ENCODE measurements around the gene LRRC46. TPM values are rescaled to one million over a fixed set of nuclear protein-coding genes. Genes with fewer than 3 reads are reported as not detected.
A peak's percentile ranks its signal among the peaks of the same experiment; 100 is the strongest.

Gene LRRC46
- total RNA-seq, 1 donor from 2014 or later: 0.30 TPM

GRCh38 chr17:47850373-47850691, 18.9 kb downstream of the LRRC46 start:
- H3K4me3 Mint-ChIP-seq (ENCODE audit: unreplicated experiment): peak overlapping the region; percentile 80

GRCh38 chr17:47850692-47851573, 19.5 kb downstream of the LRRC46 start, which contains the start of gene SP6:
Gene SP6, minus strand, starts transcription at chr17:47851163. Its CDS starts 2,734 bp downstream, at chr17:47848429.
- Histone ChIP-seq H3K4me1 (ENCODE audit: insufficient read depth, low read length) (peaks cover 24% of the 10 kb centered on the region), H4K20me1 (ENCODE audit: insufficient read depth, low read length) (no peaks in the 10 kb centered on the region), H3K27ac (ENCODE audit: low read depth, low read length) (no peak within 1 kb of the TSS), H3K4me2 (ENCODE audit: low read length) (peak within 1 kb of the TSS; percentile 74), H3K36me3 (ENCODE audit: insufficient read depth, low read length) (no peaks in the 10 kb centered on the region), H3K4me3 (ENCODE audit: insufficient read depth, low read depth, low read length) (peak within 1 kb of the TSS; percentile 31), H3K9me3 (ENCODE audit: insufficient read depth, low read depth, low read length) (no peaks in the 10 kb centered on the region), H3K9ac (ENCODE audit: low read length) (no peak within 1 kb of the TSS), H3K79me2 (ENCODE audit: insufficient read depth, low read length) (no peaks in the 10 kb centered on the region), H3K27me3 (ENCODE audit: insufficient read depth, low read length) (peaks cover 85% of the 10 kb centered on the region), H2AFZ (ENCODE audit: low read depth, low read length) (peak within 1 kb of the TSS; percentile 67)
- Mint-ChIP-seq H3K9me3 (ENCODE audit: unreplicated experiment) (no peaks in the 10 kb centered on the region), H3K27ac (ENCODE audit: unreplicated experiment) (peak within 1 kb of the TSS; percentile 53), H3K27me3 (ENCODE audit: low read depth, unreplicated experiment) (peaks cover 69% of the 10 kb centered on the region), H3K36me3 (ENCODE audit: low read depth, unreplicated experiment) (peaks cover 3% of the 10 kb centered on the region), H3K4me1 (ENCODE audit: low read depth, unreplicated experiment) (peaks cover 10% of the 10 kb centered on the region), H3K4me3 (ENCODE audit: unreplicated experiment) (peak within 1 kb of the TSS; percentile 80)
- DNase-seq (ENCODE audit: low read depth): peak; percentile 42
- TF ChIP-seq CTCF (IDR thresholded peaks at IDR 0.05; ENCODE audit: insufficient read depth, low read depth, low read length): no peak
- peak; percentile 9 for TF ChIP-seq EZH2 (IDR thresholded peaks at IDR 0.05; ENCODE audit: insufficient read depth, low read length)
- FAIRE-seq: no peak

More at GRCh38 chr17:47850373-47850691, 18.9 kb downstream of the LRRC46 start:
- TF ChIP-seq CTCF (IDR thresholded peaks at IDR 0.05; ENCODE audit: insufficient read depth, low read depth, low read length) (no peak), EZH2 (IDR thresholded peaks at IDR 0.05; ENCODE audit: insufficient read depth, low read length) (peak; percentile 8)
- Histone ChIP-seq H3K27ac (ENCODE audit: low read depth, low read length) (no peak overlapping the region), H2AFZ (ENCODE audit: low read depth, low read length) (peak overlapping the region; percentile 67), H3K79me2 (ENCODE audit: insufficient read depth, low read length) (no peaks in the 10 kb centered on the region), H3K27me3 (ENCODE audit: insufficient read depth, low read length) (peaks cover 90% of the 10 kb centered on the region), H3K9me3 (ENCODE audit: insufficient read depth, low read depth, low read length) (no peaks in the 10 kb centered on the region), H4K20me1 (ENCODE audit: insufficient read depth, low read length) (no peaks in the 10 kb centered on the region), H3K4me3 (ENCODE audit: insufficient read depth, low read depth, low read length) (peak overlapping the region; percentile 31), H3K4me2 (ENCODE audit: low read length) (peak overlapping the region; percentile 74), H3K4me1 (ENCODE audit: insufficient read depth, low read length) (peaks cover 24% of the 10 kb centered on the region), H3K36me3 (ENCODE audit: insufficient read depth, low read length) (no peaks in the 10 kb centered on the region), H3K9ac (ENCODE audit: low read length) (no peak overlapping the region)
- DNase-seq (ENCODE audit: low read depth) (no peak), FAIRE-seq (no peak)
- Mint-ChIP-seq H3K27ac (ENCODE audit: unreplicated experiment) (peak overlapping the region; percentile 53), H3K36me3 (ENCODE audit: low read depth, unreplicated experiment) (peaks cover 3% of the 10 kb centered on the region), H3K9me3 (ENCODE audit: unreplicated experiment) (no peaks in the 10 kb centered on the region), H3K27me3 (ENCODE audit: low read depth, unreplicated experiment) (peaks cover 70% of the 10 kb centered on the region), H3K4me1 (ENCODE audit: low read depth, unreplicated experiment) (peaks cover 7% of the 10 kb centered on the region)

GRCh38 chr17:47851764-47852112, 20.3 kb downstream of the LRRC46 start:
- H3K27me3 ChIP-seq (ENCODE audit: insufficient read depth, low read length): peaks cover 80% of the 10 kb centered on the region
- Mint-ChIP-seq H3K27ac (ENCODE audit: unreplicated experiment) (no peak overlapping the region), H3K27me3 (ENCODE audit: low read depth, unreplicated experiment) (peaks cover 67% of the 10 kb centered on the region), H3K9me3 (ENCODE audit: unreplicated experiment) (no peaks in the 10 kb centered on the region), H3K4me3 (ENCODE audit: unreplicated experiment) (no peak overlapping the region), H3K36me3 (ENCODE audit: low read depth, unreplicated experiment) (peaks cover 3% of the 10 kb centered on the region), H3K4me1 (ENCODE audit: low read depth, unreplicated experiment) (peaks cover 10% of the 10 kb centered on the region)
- peak overlapping the region; percentile 63 for H3K4me2 ChIP-seq (ENCODE audit: low read length)
- no peak overlapping the region for H2AFZ ChIP-seq (ENCODE audit: low read depth, low read length)
- no peak overlapping the region for H3K4me3 ChIP-seq (ENCODE audit: insufficient read depth, low read depth, low read length)
- H3K4me1 ChIP-seq (ENCODE audit: insufficient read depth, low read length): peaks cover 20% of the 10 kb centered on the region
- no peaks in the 10 kb centered on the region for H3K36me3 ChIP-seq (ENCODE audit: insufficient read depth, low read length)
- no peaks in the 10 kb centered on the region for H3K9me3 ChIP-seq (ENCODE audit: insufficient read depth, low read depth, low read length)
- no peak for FAIRE-seq
- no peaks in the 10 kb centered on the region for H4K20me1 ChIP-seq (ENCODE audit: insufficient read depth, low read length)
- no peak overlapping the region for H3K9ac ChIP-seq (ENCODE audit: low read length)
- TF ChIP-seq EZH2 (IDR thresholded peaks at IDR 0.05; ENCODE audit: insufficient read depth, low read length): no peak
- TF ChIP-seq CTCF (IDR thresholded peaks at IDR 0.05; ENCODE audit: insufficient read depth, low read depth, low read length): no peak
- no peak for DNase-seq (ENCODE audit: low read depth)
- no peaks in the 10 kb centered on the region for H3K79me2 ChIP-seq (ENCODE audit: insufficient read depth, low read length)
- H3K27ac ChIP-seq (ENCODE audit: low read depth, low read length): no peak overlapping the region
